Choroid plexus epithelial cell (primary cell): ENCODE results near the gene GPC2.

Experiments
- DNase-seq: peaks from one replicate; pipeline ENCODE4 v3.0.0-alpha.2; 2010; ENCODE audit warnings: low read depth
- H3K4me3 ChIP-seq: 2 replicates; pipeline ENCODE4 v1.5.1; 2011; ENCODE audit warnings: low read depth, mild to moderate bottlenecking, control low read depth, low read length, moderate library complexity
- CTCF ChIP-seq: conservative IDR thresholded peaks from 2 replicates; pipeline ENCODE4 v1.5.1; 2011; ENCODE audit warnings: low read depth, mild to moderate bottlenecking, control low read depth, inconsistent platforms, low read length, moderate library complexity

The GPC2 gene

GRCh38 chr7:100128637-100128963 is 48.6 kb downstream of the GPC2 start:
- no peak overlapping the region for H3K4me3 ChIP-seq
- TF ChIP-seq CTCF, result no peak
- DNase-seq, result no peak

DNA sequence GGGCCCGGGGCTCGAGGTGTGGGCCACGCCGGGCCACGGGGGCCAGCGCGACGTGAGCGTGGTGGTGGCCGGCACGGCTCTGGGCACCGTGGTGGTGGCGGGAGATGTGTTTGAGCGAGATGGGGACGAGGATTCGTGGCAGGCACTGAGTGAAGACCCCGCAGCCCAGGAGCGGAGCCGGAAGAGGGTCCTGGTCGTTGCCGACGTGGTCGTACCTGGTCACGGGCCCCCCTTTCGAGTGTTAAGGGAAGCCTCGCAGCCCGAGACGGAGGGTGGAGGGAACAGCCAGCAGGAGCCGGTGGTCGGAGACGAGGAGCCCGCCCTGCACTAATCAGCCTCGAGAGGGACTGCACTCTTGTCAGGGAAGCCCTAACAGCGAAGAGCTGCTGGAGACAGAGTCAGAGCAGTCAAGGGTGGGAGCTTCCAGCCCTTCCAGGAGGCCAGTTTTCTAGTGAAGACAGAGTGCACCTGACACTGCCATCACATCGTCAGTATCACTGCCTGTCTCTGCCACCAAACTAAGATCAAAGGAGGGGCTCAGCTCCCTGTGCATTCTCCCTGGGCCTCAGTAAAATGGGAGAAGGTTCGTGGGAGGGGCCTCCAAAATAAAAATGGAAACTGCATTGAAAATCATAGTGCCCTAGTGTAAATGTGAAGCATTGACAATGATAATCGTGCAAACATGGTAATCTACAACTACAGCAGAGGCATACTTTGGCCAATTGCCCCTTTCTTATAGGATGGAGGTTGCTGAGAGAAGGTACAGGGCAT is 49.1 kb downstream of the GPC2 start:
- peak overlapping the region; percentile 92 for H3K4me3 ChIP-seq
- peak; percentile 39 for DNase-seq
- no peak for TF ChIP-seq CTCF

DNA sequence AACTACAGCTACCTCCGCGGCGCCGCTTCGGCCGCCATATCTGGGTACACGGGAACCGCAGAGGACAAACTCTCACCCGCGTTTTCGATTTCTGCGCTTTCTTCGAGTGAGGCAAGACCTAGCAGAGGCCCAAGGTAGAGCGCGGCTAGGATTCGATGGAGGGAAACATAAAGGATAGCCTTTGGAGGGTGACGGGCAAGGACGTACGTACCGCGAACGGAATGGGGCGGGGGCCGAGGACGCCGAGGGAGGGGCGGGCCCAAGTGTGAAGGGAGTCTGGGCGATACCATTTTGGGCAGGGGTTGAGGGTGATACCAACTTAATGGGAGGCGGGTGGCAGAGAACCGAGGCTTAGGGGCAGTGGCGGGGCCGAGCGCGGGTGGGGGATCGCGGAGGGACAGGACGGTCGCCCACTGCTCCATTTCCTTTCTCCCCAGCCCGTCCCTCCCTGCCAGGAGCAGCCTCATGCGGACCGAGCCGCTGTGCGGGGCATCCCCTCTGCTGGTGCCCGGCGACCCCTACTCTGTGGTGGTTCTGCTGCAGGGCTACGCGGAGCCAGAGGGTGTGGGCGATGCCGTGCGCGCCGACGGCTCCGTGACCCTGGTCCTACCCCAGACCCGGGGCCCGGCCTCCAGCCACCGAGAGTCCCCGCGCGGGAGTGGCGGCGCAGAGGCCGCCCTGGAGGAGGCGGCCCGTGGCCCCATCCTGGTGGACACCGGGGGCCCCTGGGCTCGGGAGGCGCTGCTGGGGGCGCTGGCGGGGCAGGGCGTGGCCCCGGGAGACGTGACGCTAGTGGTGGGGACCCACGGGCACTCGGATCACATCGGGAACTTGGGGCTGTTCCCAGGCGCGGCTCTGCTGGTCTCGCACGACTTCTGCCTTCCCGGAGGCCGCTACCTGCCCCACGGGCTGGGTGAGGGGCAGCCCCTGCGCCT is 50.0 kb downstream of the GPC2 start, which contains the start of gene MBLAC1:
Gene MBLAC1, plus strand, starts transcription at position 37 of the 935 bp plus-strand sequence. Its CDS starts 429 bp downstream, at position 466.
- peak within 1 kb of the TSS; percentile 92 for H3K4me3 ChIP-seq
- DNase-seq, result peak; percentile 96
- no peak for TF ChIP-seq CTCF

DNA sequence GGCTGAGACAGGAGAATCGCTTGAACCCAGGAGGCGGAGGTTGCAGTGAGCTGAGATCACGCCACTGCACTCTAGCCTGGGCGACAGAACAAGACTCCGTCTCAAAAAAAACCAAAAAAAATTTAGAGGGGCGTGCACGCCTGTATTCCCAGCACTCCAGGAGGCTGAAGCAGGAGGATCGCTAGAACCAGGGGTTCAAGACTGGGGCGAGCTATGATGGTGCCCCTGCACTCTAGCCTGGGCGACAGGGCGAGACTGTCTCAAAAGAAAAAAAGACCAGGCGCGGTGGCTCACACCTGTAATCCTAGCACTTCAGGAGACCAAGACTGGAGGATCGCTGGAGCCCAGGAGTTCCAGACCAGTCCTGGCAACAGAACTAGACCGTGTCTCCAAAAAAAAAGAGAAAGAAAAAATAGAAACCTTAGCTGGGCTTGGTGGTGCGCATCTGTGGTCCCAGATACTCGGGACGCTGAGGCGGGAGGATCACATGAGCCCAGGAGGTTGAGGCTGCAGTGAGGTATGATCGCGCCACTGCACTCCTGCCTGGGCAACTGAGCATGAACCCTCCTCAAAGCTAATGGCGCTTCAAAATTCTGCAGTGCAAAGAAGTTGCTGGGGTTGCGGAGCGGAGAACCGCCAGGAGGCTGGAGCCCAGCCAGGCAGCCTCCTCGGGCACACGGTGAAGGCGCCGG is 50.8 kb downstream of the GPC2 start:
- H3K4me3 ChIP-seq, result peak overlapping the region; percentile 92
- DNase-seq, result no peak
- TF ChIP-seq CTCF, result peak; percentile 10

DNA sequence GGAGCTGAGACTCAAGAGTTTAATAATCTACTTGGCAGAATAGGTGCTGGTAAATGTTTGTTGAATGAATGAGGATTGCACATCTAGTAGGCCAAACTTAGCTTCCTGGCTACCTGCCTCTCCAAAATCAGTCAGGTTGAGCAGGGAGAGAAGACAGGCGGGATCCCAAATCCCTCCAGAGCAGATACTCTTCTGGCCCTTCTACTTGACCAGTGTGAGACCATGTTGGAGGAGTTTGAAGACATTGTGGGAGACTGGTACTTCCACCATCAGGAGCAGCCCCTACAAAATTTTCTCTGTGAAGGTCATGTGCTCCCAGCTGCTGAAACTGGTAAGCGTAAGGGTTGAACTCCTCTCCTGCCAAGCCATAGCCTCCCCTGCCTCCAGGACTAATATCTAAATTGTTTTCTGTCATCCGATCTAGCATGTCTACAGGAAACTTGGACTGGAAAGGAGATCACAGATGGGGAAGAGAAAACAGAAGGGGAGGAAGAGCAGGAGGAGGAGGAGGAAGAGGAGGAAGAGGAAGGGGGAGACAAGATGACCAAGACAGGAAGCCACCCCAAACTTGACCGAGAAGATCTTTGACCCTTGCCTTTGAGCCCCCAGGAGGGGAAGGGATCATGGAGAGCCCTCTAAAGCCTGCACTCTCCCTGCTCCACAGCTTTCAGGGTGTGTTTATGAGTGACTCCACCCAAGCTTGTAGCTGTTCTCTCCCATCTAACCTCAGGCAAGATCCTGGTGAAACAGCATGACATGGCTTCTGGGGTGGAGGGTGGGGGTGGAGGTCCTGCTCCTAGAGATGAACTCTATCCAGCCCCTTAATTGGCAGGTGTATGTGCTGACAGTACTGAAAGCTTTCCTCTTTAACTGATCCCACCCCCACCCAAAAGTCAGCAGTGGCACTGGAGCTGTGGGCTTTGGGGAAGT is 52.6 kb downstream of the GPC2 start:
- no peak for TF ChIP-seq CTCF
- DNase-seq, result no peak

DNA sequence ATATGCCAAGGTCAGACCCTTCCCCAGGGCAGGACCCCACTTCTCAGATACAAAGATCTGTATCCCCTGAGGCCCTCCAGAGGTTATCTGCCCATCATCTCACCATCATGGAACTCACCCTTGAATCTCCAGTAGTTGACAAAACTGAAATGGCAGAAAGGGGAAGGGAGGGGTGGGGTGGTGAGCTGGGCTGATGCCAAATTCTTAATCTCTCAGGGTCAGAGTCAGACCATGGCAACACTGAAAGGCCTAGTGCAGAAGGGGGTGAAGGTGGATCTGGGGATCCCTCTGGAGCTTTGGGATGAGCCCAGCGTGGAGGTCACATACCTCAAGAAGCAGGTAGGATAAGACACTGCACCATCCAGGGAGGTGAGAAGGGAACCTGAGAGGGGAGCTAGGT is 54.6 kb downstream of the GPC2 start:
- no peak for TF ChIP-seq CTCF
- no peak overlapping the region for H3K4me3 ChIP-seq
- no peak for DNase-seq

More for the DNA sequence above, 52.6 kb downstream of the GPC2 start:
- no peak overlapping the region for H3K4me3 ChIP-seq
